ENCODE measurements around the gene C6orf89. TPM values are rescaled to one million over a fixed set of nuclear protein-coding genes. Genes with fewer than 3 reads are reported as not detected.

Gene C6orf89
- total RNA-seq, 2 experiments from 2014 or later, result 32.1 to 32.7 TPM

DNA sequence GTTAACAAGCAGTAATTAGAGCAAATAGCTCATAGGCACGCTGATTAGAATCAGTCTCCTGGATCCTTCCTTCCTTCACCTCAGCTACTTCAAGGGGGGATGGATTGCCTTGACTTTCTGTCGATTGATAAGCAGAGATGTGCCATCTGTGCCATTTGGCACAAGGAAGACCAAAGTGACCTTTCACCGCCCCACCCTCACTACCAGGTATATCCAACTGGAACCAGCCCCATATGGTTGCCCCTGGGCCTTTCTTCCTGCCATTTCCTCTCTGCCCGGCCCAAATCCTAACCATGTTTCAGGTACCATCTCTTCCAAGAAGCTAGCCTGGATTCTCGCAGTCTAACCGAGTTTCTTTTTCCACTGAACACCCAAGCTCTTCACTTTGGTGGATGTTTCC, 37.8 kb upstream of the C6orf89 start:
- DNase-seq, result no peak
- H3K27me3 Mint-ChIP-seq, result peaks cover 8% of the 10 kb centered on the region
- no peak overlapping the region for H3K4me3 Mint-ChIP-seq
- H3K36me3 Mint-ChIP-seq, result peaks cover 33% of the 10 kb centered on the region
- H3K4me1 Mint-ChIP-seq, result peaks cover 8% of the 10 kb centered on the region
- H3K9me3 Mint-ChIP-seq, result peaks cover 5% of the 10 kb centered on the region
- H3K27ac Mint-ChIP-seq, result no peak overlapping the region

DNA sequence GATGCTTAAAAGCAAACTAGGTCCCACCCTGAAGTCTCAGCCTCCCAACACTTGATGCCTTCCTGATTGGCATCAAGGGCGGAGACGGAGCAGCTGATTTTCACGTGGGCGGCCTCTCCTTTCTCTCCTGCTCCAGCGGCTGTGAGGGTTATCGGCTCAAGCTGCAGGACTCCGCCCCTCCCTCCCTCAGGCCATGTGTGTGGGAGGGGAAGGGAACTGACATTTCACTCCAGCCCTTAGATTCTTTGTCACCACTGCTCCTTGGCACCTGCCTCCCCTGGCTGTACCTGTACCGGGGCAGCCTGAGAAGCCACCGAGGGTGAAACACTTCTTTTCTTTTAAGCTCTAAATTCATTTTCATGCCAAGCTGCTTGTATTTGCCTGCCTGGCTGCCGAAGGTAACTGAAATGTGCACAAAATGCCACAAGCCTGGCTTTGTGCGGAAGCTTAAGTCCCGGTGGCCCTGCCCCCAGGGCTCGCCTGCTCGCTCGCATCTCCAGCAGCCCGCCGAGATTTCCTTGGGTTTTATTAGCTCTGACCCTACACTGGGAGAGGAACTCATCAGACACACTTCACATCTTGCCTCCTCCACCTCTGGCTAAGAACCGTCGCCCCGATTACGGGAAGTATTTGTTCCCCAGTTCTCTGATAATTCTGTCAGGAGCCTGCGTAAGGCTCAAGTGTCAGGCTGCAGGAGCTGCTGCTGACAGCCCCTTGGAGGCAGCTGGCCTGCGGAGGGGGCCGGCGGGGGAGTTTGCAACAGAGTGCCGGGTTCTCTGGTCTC, 36.9 kb upstream of the C6orf89 start:
- Mint-ChIP-seq H3K36me3 (peaks cover 40% of the 10 kb centered on the region), H3K9me3 (peaks cover 5% of the 10 kb centered on the region), H3K4me1 (peaks cover 8% of the 10 kb centered on the region), H3K27me3 (peaks cover 8% of the 10 kb centered on the region), H3K27ac (no peak overlapping the region), H3K4me3 (no peak overlapping the region)
- no peak for DNase-seq

DNA sequence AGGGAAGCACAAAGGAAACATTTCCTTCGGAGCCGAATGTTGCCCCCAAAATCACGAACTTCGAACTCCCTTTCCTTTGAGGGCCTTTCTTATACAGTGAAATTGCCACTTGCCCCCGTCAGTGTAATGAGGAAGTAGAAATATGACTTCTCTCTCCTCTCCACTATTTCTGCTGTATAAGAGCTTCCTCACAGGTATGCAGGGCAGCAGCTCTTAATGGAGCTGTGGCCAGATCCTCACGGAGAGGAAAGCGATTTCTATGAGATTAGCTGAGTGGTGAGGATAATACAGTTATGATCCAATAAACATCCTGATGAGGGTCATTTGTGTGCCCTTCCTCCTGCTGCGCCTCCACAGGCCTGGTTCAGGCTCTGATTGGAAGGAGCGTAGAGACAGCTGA, 35.7 kb upstream of the C6orf89 start:
- H3K4me1 Mint-ChIP-seq, result peaks cover 8% of the 10 kb centered on the region
- no peak overlapping the region for H3K4me3 Mint-ChIP-seq
- H3K36me3 Mint-ChIP-seq, result peaks cover 46% of the 10 kb centered on the region
- H3K27ac Mint-ChIP-seq, result no peak overlapping the region
- no peak for DNase-seq
- peaks cover 8% of the 10 kb centered on the region for H3K27me3 Mint-ChIP-seq
- H3K9me3 Mint-ChIP-seq, result peaks cover 5% of the 10 kb centered on the region

DNA sequence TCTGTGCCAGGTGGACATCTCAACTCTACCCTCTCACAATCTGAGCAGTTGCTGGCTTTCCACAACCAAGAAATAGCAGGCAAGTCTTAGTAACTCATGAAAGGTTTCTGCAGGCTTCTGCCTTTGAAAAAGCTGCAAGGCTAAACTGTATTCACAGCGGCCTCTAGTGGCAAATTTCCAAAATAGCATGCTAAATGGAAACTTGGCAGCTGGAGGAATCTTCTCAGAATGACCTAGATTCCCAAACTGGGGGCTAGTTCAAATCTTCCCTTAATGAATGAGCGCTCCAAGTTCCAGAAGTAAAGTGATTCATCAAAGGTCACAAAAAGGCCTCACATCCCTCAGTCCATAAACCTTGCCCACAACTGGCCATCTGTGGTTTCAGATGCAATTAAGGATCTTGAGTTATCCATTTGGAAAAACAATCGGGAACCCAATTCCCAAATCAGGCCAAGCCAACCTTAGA, 34.6 kb upstream of the C6orf89 start:
- peaks cover 8% of the 10 kb centered on the region for H3K27me3 Mint-ChIP-seq
- no peak overlapping the region for H3K4me3 Mint-ChIP-seq
- H3K27ac Mint-ChIP-seq, result no peak overlapping the region
- peaks cover 8% of the 10 kb centered on the region for H3K4me1 Mint-ChIP-seq
- peaks cover 5% of the 10 kb centered on the region for H3K9me3 Mint-ChIP-seq
- DNase-seq, result no peak
- peaks cover 49% of the 10 kb centered on the region for H3K36me3 Mint-ChIP-seq

DNA sequence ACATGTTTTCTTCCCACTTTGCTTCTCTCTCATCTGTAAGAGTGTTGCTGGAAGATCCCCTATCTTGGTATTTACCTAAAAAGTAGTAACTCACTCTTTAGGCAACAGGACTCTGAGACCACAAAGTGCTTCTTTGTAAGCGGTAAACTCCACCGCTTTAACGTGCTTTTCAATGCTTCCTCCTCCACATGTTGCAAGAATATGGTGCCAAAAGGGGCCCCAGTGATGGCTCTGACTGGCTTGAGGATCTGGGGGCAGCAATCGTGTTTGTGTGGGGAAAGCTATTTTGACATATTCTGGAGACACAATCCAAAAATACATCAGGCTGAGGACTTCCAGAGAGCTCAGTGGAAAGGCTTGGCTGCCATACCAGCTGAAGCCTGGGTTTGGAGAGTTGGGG, 34.1 kb upstream of the C6orf89 start:
- Mint-ChIP-seq H3K9me3 (peaks cover 5% of the 10 kb centered on the region), H3K36me3 (peaks cover 53% of the 10 kb centered on the region), H3K27me3 (peaks cover 8% of the 10 kb centered on the region), H3K4me1 (peaks cover 8% of the 10 kb centered on the region), H3K27ac (no peak overlapping the region), H3K4me3 (no peak overlapping the region)
- DNase-seq, result no peak

DNA sequence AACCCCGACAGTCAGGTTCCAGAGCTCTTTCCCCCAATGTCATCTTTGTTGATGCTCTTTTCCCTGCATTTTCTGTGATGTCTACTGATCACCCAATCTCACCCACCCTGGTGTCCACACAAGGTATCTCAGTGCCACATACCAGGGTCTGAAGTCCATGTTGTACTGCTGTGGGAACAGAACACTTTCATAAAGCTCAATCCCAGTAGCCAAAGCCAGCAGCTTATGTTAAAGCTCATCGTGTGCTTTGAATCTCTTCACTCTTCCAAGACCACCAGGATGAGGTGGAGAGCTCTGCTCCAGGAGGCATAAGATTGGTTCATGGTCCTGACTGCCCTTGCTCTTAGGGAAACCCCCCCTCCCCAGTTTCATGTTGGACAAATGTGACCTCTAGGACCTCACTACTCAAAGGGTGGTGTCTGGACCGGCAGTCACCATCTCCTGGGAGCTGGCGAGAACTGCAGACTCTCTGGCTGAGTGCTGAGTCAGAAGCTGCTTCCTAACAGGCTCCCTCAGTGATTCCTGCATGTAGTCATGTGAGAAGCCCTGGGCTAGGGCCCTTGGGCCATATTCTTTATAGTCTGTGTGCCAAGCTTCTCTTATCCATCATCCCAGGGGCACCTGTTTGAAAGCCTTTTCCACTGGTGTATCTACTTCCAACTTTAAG, 33.1 kb upstream of the C6orf89 start:
- H3K4me1 Mint-ChIP-seq, result peaks cover 8% of the 10 kb centered on the region
- peaks cover 5% of the 10 kb centered on the region for H3K9me3 Mint-ChIP-seq
- peaks cover 55% of the 10 kb centered on the region for H3K36me3 Mint-ChIP-seq
- no peak overlapping the region for H3K27ac Mint-ChIP-seq
- no peak for DNase-seq
- peaks cover 8% of the 10 kb centered on the region for H3K27me3 Mint-ChIP-seq
- no peak overlapping the region for H3K4me3 Mint-ChIP-seq

DNA sequence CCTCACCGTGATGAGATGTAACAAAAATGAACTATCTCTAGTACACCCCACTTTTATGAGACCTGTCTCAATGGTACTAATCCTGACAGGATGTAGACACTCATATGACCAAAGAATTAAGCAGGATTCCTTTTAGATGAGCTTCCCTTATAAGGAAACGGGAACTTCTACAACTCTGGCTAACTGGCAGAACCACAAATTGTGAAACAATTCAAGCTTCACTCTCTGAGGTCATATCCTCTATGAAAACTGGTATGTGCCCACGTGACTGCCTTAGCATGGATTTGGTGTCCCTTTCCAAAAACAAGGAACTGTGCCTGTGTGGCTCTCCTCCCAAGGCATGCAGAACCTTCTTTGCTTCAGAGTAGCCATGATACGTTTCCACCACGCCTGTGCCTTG, 32.4 kb upstream of the C6orf89 start:
- H3K4me3 Mint-ChIP-seq, result no peak overlapping the region
- peaks cover 8% of the 10 kb centered on the region for H3K4me1 Mint-ChIP-seq
- DNase-seq, result no peak
- H3K36me3 Mint-ChIP-seq, result peaks cover 53% of the 10 kb centered on the region
- peaks cover 8% of the 10 kb centered on the region for H3K27me3 Mint-ChIP-seq
- no peak overlapping the region for H3K27ac Mint-ChIP-seq
- H3K9me3 Mint-ChIP-seq, result peaks cover 5% of the 10 kb centered on the region

DNA sequence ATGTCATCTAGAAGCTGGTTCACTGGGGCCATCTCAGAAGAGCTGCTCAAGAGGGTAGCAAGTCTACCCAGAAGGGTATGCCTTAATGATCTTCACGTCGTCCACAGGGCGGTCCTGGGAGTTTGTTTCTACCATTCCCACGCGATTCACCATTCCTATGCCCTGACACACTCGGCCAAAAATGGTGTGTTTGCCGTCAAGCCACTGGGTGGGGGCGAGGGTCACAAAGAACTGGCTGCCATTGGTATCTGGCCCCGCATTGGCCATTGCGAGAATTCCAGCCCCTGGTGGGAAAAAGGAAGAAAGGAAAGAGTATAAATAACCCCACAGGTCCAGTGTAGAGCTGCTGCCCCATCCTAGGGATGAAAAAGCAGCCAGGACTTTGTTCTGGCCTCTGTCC, 30.0 kb upstream of the C6orf89 start:
- H3K27me3 Mint-ChIP-seq, result no peaks in the 10 kb centered on the region
- peaks cover 51% of the 10 kb centered on the region for H3K36me3 Mint-ChIP-seq
- no peak for DNase-seq
- H3K27ac Mint-ChIP-seq, result no peak overlapping the region
- H3K4me1 Mint-ChIP-seq, result no peaks in the 10 kb centered on the region
- H3K9me3 Mint-ChIP-seq, result peaks cover 2% of the 10 kb centered on the region
- no peak overlapping the region for H3K4me3 Mint-ChIP-seq

DNA sequence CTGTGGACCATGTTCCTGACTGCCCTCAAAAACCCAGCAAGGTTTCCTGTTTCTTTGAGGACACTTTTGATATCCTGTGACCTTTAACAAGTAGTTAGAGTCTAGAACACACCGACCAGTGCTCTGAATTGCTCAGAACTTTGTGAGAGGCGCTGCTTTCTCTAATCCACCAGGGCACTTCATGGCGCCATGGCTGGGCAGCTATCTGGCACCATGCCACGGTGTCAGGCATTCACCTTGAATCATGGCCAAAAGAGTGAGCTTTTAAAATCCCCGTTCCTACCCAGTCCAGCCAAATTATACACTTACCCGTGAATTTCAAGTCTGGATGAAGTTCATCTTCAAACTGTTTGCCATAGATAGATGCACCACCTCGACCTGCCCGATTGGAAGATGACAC, 29.5 kb upstream of the C6orf89 start:
- Mint-ChIP-seq H3K27ac (no peak overlapping the region), H3K4me1 (no peaks in the 10 kb centered on the region), H3K4me3 (no peak overlapping the region), H3K36me3 (peaks cover 45% of the 10 kb centered on the region), H3K9me3 (no peaks in the 10 kb centered on the region), H3K27me3 (no peaks in the 10 kb centered on the region)
- no peak for DNase-seq

DNA sequence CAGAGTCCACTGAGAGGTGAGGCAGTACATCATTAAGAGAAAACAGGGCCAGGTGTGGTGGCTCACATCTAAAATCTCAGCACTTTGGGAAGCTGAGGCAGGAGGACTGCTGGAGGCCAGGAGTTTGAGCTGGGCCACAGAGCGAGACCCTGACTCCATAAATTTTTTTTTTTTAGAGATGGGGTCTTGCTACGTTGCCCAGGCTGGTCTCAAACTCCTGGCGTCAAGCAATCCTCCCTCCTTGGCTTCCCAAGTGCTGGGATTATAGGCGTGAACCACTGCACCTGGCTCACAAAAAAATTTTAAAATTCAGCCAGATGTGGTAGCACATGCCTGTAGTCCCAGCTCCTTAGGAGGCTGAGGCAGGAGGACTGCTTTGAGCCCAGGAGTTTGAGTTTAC, 28.4 kb upstream of the C6orf89 start:
- Mint-ChIP-seq H3K27me3 (no peaks in the 10 kb centered on the region), H3K27ac (no peak overlapping the region), H3K4me3 (no peak overlapping the region), H3K9me3 (no peaks in the 10 kb centered on the region), H3K36me3 (peaks cover 36% of the 10 kb centered on the region), H3K4me1 (no peaks in the 10 kb centered on the region)
- DNase-seq, result no peak

DNA sequence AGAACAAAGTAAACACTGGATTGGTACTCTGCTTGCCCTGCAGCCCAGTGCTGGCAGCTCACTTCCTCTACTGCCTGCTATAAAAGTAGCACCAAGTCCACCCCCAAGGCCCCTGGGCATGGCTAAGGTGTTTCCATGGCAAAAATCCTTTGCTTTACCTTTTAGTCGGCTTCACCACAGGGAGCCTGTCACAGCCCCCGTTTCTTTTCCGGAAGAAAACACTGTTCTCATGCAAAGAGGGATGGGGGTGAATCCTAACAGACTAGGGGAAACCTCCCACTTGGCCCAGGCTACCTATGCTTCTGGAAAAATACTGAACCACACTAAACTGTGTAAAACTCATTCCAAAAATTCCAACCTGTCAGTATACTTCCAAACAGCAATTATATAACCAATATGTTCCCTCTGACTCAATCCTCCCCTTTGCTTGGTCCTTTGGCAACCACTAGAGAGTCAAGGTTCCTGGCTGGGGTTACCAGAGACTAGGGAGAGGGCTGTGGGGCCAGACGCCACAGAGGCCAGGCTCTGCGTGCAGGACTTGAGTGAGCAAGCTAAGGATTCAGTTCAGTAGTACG, 27.3 kb upstream of the C6orf89 start:
- no peak for DNase-seq
- peaks cover 1% of the 10 kb centered on the region for H3K4me1 Mint-ChIP-seq
- H3K4me3 Mint-ChIP-seq, result no peak overlapping the region

DNA sequence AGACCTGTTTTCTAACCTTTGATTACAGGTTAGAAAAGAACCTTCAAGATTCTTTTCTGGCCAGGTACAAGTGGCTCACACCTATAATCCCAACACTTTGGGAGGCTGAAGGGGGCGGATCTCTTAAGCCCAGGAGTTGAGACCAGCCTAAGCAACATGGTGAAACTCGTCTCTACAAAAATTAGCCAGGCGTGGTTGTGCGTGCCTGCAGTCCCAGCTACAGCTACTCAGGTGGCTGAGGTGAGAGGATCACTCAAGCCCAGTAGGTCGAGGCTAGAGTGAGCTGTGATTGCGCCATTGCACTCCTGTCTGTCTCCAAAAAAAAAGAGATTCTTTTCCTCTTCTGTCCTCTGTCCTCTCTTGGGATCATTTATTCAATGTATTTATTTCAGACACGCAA, 25.6 kb upstream of the C6orf89 start:
- H3K4me3 Mint-ChIP-seq, result no peak overlapping the region
- H3K27ac Mint-ChIP-seq, result no peak overlapping the region
- H3K4me1 Mint-ChIP-seq, result peaks cover 8% of the 10 kb centered on the region
- H3K9me3 Mint-ChIP-seq, result no peaks in the 10 kb centered on the region
- H3K36me3 Mint-ChIP-seq, result peaks cover 27% of the 10 kb centered on the region
- DNase-seq, result no peak
- no peaks in the 10 kb centered on the region for H3K27me3 Mint-ChIP-seq

More for the DNA sequence above, 27.3 kb upstream of the C6orf89 start:
- Mint-ChIP-seq H3K27ac (no peak overlapping the region), H3K9me3 (no peaks in the 10 kb centered on the region), H3K36me3 (peaks cover 30% of the 10 kb centered on the region), H3K27me3 (no peaks in the 10 kb centered on the region)

DNA sequence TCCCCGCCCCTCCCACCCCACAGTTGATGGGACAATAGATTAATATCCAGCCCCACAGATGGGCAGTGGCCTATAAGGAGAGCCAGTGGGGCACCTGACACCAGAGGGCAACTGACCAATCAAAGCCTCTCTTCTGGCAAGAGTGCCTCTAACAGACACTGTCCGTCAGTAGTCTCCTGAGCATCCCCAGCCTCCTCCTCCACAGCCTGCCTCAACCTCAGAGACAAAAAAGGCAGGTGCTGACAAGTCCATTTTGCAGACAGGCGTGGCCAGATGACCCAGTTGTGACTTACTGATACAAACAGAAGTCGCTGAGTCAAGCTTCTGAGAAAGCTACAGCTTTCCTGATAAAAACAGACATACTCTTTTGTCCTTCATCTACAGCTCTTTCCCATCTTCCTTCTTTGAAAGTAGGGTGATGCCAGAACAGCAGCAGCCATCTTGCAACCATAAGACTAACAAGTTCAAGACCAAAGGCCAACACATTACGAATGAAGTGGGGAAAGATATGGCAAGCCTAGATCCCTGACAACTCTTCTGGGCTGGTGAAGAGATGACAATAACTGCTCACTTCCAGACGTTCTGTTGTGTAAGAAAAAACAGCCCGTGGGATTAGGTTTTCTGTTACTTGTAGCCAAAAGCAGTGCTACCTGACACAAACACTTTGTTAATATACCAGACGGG, 23.4 kb upstream of the C6orf89 start:
- no peak for DNase-seq
- no peaks in the 10 kb centered on the region for H3K9me3 Mint-ChIP-seq
- peaks cover 23% of the 10 kb centered on the region for H3K4me1 Mint-ChIP-seq
- H3K27me3 Mint-ChIP-seq, result no peaks in the 10 kb centered on the region
- H3K27ac Mint-ChIP-seq, result no peak overlapping the region
- H3K36me3 Mint-ChIP-seq, result peaks cover 29% of the 10 kb centered on the region
- no peak overlapping the region for H3K4me3 Mint-ChIP-seq

DNA sequence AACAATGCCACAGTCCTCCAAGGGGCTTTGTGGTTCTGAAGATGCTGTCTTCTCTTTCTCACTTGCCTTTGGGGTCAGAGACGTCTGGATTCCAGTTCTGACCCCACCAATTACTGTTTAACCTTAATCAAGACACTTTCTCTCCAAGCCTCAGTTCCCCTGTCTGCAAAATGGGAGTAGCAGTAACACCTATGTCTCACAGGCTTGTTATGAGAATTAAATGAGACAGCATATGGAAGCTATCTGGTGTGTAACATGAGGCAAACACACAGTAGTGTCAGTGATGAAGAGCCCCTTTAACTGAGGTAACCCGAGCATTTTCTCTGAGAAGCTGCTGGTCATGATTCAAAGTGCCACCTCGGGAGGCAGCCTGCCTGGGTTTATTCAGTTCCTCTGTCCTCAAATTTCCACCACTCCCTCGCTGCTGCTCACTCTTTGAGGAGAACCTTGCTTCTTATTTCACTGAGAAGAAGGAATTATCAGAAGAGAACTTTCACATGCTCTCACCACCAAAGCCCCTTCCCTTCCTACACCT, 22.8 kb upstream of the C6orf89 start:
- H3K4me1 Mint-ChIP-seq, result peaks cover 29% of the 10 kb centered on the region
- H3K9me3 Mint-ChIP-seq, result no peaks in the 10 kb centered on the region
- no peaks in the 10 kb centered on the region for H3K27me3 Mint-ChIP-seq
- DNase-seq, result no peak
- H3K4me3 Mint-ChIP-seq, result no peak overlapping the region
- no peak overlapping the region for H3K27ac Mint-ChIP-seq
- H3K36me3 Mint-ChIP-seq, result peaks cover 34% of the 10 kb centered on the region

Data from activated naive CD8-positive, alpha-beta T cell treated with anti-CD3 and anti-CD28 coated beads for 36 hours (primary cell).